HCT116 (cell line): ENCODE data around the gene EIF4E3.

Source experiments
- ATF3 ChIP-seq: IDR thresholded peaks from 2 replicates; pipeline ENCODE4 v1.6.1; 2012
- CTCF ChIP-seq, 3 experiments: fragments of 200-600 bp in 1 of 3; sonication (generic) in 1 of 3; IDR thresholded peaks in 2 of 3; conservative IDR thresholded peaks in 1 of 3; 2 replicates each; pipeline ENCODE4 v1.5.1; 2012 to 2017; ENCODE audit warnings: low read depth in 2 of 3, low read length in 2 of 3, antibody characterized with exemption in 1 of 3, borderline replicate concordance in 1 of 3, control low read depth in 1 of 3, mild to moderate bottlenecking in 1 of 3, mixed read lengths in 1 of 3, mixed run types in 1 of 3, moderate library complexity in 1 of 3; ENCODE audit not compliant: insufficient read depth in 1 of 3
- EZH2 ChIP-seq: fragments of 200-600 bp; sonication (generic); IDR thresholded peaks from 2 replicates; pipeline ENCODE4 v1.6.1; 2017; ENCODE audit warnings: antibody characterized with exemption, mixed run types
- POLR2AphosphoS5 ChIP-seq: IDR thresholded peaks from 2 replicates; pipeline ENCODE4 v1.6.1; 2011; ENCODE audit warnings: mild to moderate bottlenecking, low read depth, low read length, moderate library complexity
- REST ChIP-seq: IDR thresholded peaks from 2 replicates; pipeline ENCODE4 v1.6.1; 2012; ENCODE audit warnings: low read depth
- SP1 ChIP-seq: IDR thresholded peaks from 2 replicates; pipeline ENCODE4 v1.6.1; 2012; ENCODE audit warnings: low read depth
- TCF7L2 ChIP-seq: IDR thresholded peaks from 2 replicates; pipeline ENCODE4 v1.7.0; 2011; ENCODE audit warnings: borderline replicate concordance, inconsistent platforms; ENCODE audit not compliant: insufficient read depth, insufficient read length; ENCODE audit errors: extremely low read depth
- TF ChIP-seq, protein P1 (sequence below): IDR thresholded peaks from 2 replicates; pipeline ENCODE4 v1.6.1; 2012

DNA sequence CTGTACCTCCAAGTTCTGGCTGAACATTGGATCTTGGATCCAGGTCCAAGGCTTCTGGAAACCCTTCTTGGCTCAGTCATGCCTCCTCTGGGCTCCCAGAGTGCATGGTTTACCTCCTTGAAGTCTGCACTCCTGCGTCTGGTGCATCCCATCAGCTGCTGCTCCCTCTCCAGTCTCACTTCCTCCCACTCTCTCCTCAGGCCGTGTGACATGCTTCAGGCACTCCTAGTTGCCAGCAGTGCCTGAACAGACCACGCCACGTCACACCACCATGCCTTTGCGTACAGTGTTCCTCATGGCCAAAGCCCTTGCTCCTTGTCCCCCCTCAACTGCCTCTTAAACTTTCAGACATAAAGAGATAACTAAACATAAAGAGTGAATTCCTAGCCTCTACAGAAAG lies 34.2 kb upstream of the EIF4E3 start:
- TF ChIP-seq TCF7L2 (no peak), POLR2AphosphoS5 (no peak), CTCF (IDR thresholded peaks at IDR 0.05 in 2 of 3, conservative IDR thresholded peaks at IDR 0.05 in 1 of 3; ENCODE audit: borderline replicate concordance in 1 of 3, insufficient read depth in 1 of 3, low read depth in 2 of 3, low read length in 2 of 3) (no peak), EZH2 (no peak), ATF3 (no peak), REST (no peak), SP1 (no peak)
- TF ChIP-seq, protein P1, sequence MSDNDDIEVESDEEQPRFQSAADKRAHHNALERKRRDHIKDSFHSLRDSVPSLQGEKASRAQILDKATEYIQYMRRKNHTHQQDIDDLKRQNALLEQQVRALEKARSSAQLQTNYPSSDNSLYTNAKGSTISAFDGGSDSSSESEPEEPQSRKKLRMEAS, result no peak
